Stimulated activated CD4-positive, alpha-beta T cell treated with anti-CD3 and anti-CD28 coated beads, Interleukin-12 subunit alpha, Interleukin-12 subunit beta, amount 100 ng/mL, for 4 hours (primary cell): ENCODE measurements around the gene NPL.

Experiments used
- DNase-seq: peaks from one replicate; pipeline ENCODE4 v3.0.0-alpha.2; 2020

Gene NPL

GRCh38 chr1:182875889-182876288 lies 86.3 kb downstream of the NPL start:
- DNase-seq = no peak

GRCh38 chr1:182877331-182877730 lies 87.8 kb downstream of the NPL start:
- no peak for DNase-seq

DNA sequence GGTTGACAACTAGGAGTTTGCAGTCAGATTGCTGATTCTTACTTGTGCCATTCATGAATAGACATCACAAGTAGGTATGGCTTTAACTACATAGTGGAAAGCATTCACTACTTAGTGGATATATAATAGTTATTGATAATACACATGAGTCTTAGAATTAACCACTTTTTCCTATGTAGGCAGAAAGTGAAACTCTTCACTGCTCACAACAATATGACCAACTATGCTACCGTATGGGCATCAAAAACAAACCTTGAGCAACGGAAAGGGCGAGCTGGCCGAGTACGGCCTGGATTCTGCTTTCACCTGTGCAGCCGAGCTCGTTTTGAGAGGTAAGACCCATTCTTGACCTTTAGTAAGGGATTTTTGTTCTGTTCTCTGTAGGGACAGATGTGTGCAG lies 88.3 kb downstream of the NPL start:
- no peak for DNase-seq
